ENCODE results near the gene GALNT17.
"Not testable (repeated sequence)": the region's sequence is repeated elsewhere in the genome, so short reads cannot be mapped to it uniquely, and the experiment has no call there.

GRCh38 chr7:71212433-71212832 lies 80.5 kb downstream of the GALNT17 start:
- TF ChIP-seq POLR2AphosphoS5 (IDR thresholded peaks at IDR 0.05; ENCODE audit: borderline replicate concordance, low read depth, low read length); EZH2 (IDR thresholded peaks at IDR 0.05); FOXP2 (optimal IDR thresholded peaks at IDR 0.05; ENCODE audit: control extremely low read depth, extremely low read length, insufficient read depth): not testable (repeated sequence)
